Measurements from ENCODE around the gene NUSAP1. TPM values are rescaled to one million over a fixed set of nuclear protein-coding genes. Genes with fewer than 3 reads are reported as not detected.

The NUSAP1 gene
- total RNA-seq, 1 donor, result 10.9 TPM

- Histone ChIP-seq H3K36me3 (ENCODE audit: insufficient read depth, low read length) (no peaks in the 10 kb centered on the region), H4K20me1 (ENCODE audit: insufficient read depth, low read length) (no peaks in the 10 kb centered on the region), H3K27ac (ENCODE audit: low read depth, low read length) (no peak overlapping the region), H3K4me2 (ENCODE audit: insufficient read depth, low read length) (no peak overlapping the region), H2AFZ (ENCODE audit: low read length) (no peak overlapping the region), H3K79me2 (ENCODE audit: insufficient read depth, low read length) (no peaks in the 10 kb centered on the region), H3K4me3 (ENCODE audit: insufficient read depth, low read length) (no peak overlapping the region), H3K9me3 (ENCODE audit: low read depth, low read length) (no peaks in the 10 kb centered on the region), H3K4me1 (ENCODE audit: insufficient read depth, low read length) (no peaks in the 10 kb centered on the region), H3K27me3 (ENCODE audit: insufficient read depth, low read length) (no peaks in the 10 kb centered on the region)
- no peak for DNase-seq (ENCODE audit: insufficient read length, low spot score, missing footprints)
- TF ChIP-seq CTCF (IDR thresholded peaks at IDR 0.05; ENCODE audit: extremely low read depth, low read depth, low read length), result no peak
These were observed 9.1 kb upstream of the NUSAP1 start for GRCh38 chr15:41323611-41324010.

- H3K4me3 ChIP-seq (ENCODE audit: insufficient read depth, low read length), result no peak overlapping the region
These were observed 1.4 kb upstream of the NUSAP1 start for GRCh38 chr15:41331281-41331680.

GRCh38 chr15:41331833-41332193 lies 868 bp upstream of the NUSAP1 start:
- peak; percentile 86 for DNase-seq (ENCODE audit: insufficient read length, low spot score, missing footprints)
- Histone ChIP-seq H3K79me2 (ENCODE audit: insufficient read depth, low read length) (peaks cover 30% of the 10 kb centered on the region), H3K27me3 (ENCODE audit: insufficient read depth, low read length) (no peaks in the 10 kb centered on the region), H3K36me3 (ENCODE audit: insufficient read depth, low read length) (no peaks in the 10 kb centered on the region), H2AFZ (ENCODE audit: low read length) (peak overlapping the region; percentile 95), H3K27ac (ENCODE audit: low read depth, low read length) (peak overlapping the region; percentile 33), H3K4me1 (ENCODE audit: insufficient read depth, low read length) (peaks cover 8% of the 10 kb centered on the region), H4K20me1 (ENCODE audit: insufficient read depth, low read length) (no peaks in the 10 kb centered on the region), H3K9me3 (ENCODE audit: low read depth, low read length) (no peaks in the 10 kb centered on the region), H3K4me3 (ENCODE audit: insufficient read depth, low read length) (peak overlapping the region; percentile 94), H3K4me2 (ENCODE audit: insufficient read depth, low read length) (peak overlapping the region; percentile 88)
- peak; percentile 80 for TF ChIP-seq CTCF (IDR thresholded peaks at IDR 0.05; ENCODE audit: extremely low read depth, low read depth, low read length)

More at GRCh38 chr15:41331281-41331680, 1.4 kb upstream of the NUSAP1 start:
- Histone ChIP-seq H3K9me3 (ENCODE audit: low read depth, low read length) (no peaks in the 10 kb centered on the region), H3K79me2 (ENCODE audit: insufficient read depth, low read length) (peaks cover 25% of the 10 kb centered on the region), H3K4me1 (ENCODE audit: insufficient read depth, low read length) (peaks cover 8% of the 10 kb centered on the region), H2AFZ (ENCODE audit: low read length) (peak overlapping the region; percentile 95), H3K4me2 (ENCODE audit: insufficient read depth, low read length) (peak overlapping the region; percentile 88), H3K27me3 (ENCODE audit: insufficient read depth, low read length) (no peaks in the 10 kb centered on the region), H3K27ac (ENCODE audit: low read depth, low read length) (no peak overlapping the region), H3K36me3 (ENCODE audit: insufficient read depth, low read length) (no peaks in the 10 kb centered on the region), H4K20me1 (ENCODE audit: insufficient read depth, low read length) (no peaks in the 10 kb centered on the region)
- no peak for TF ChIP-seq CTCF (IDR thresholded peaks at IDR 0.05; ENCODE audit: extremely low read depth, low read depth, low read length)
- DNase-seq (ENCODE audit: insufficient read length, low spot score, missing footprints), result no peak

GRCh38 chr15:41333026-41333562 lies 413 bp downstream of the NUSAP1 start:
- H3K4me2 ChIP-seq (ENCODE audit: insufficient read depth, low read length), result peak overlapping the region; percentile 97
- peak overlapping the region; percentile 90 for H2AFZ ChIP-seq (ENCODE audit: low read length)
- H3K4me1 ChIP-seq (ENCODE audit: insufficient read depth, low read length), result peaks cover 8% of the 10 kb centered on the region
- TF ChIP-seq CTCF (IDR thresholded peaks at IDR 0.05; ENCODE audit: extremely low read depth, low read depth, low read length), result no peak
- H3K27me3 ChIP-seq (ENCODE audit: insufficient read depth, low read length), result no peaks in the 10 kb centered on the region
- no peak for DNase-seq (ENCODE audit: insufficient read length, low spot score, missing footprints)
- no peaks in the 10 kb centered on the region for H4K20me1 ChIP-seq (ENCODE audit: insufficient read depth, low read length)
- peak overlapping the region; percentile 68 for H3K27ac ChIP-seq (ENCODE audit: low read depth, low read length)
- H3K4me3 ChIP-seq (ENCODE audit: insufficient read depth, low read length), result peak overlapping the region; percentile 94
- no peaks in the 10 kb centered on the region for H3K36me3 ChIP-seq (ENCODE audit: insufficient read depth, low read length)
- peaks cover 42% of the 10 kb centered on the region for H3K79me2 ChIP-seq (ENCODE audit: insufficient read depth, low read length)
- H3K9me3 ChIP-seq (ENCODE audit: low read depth, low read length), result no peaks in the 10 kb centered on the region

Data from osteoblast (primary cell).